ENCODE measurements around the gene ATG14. TPM values are rescaled to one million over a fixed set of nuclear protein-coding genes. Genes with fewer than 3 reads are reported as not detected.

ATG14 gene
- total RNA-seq, 3 donors from 2014 or later (not counting 1 experiment from before 2014, with no cell fraction given) = 18.1 to 23.1 (median 20.5) TPM

GRCh38 chr14:55446833-55447232, 35.2 kb upstream of the ATG14 start:
- 88% methylated on average over 1 of the region's 2 CpGs for WGBS (ENCODE audit: insufficient coverage)
- H3K4me3 Mint-ChIP-seq = no peak overlapping the region
- no peaks in the 10 kb centered on the region for H3K36me3 ChIP-seq (ENCODE audit: control insufficient read depth, insufficient read depth, low read length)

GRCh38 chr14:55446127-55446736, 34.6 kb upstream of the ATG14 start:
- H3K4me3 Mint-ChIP-seq = no peak overlapping the region
- peak in 1 of 2 donors; percentile 81 for DNase-seq
- Histone ChIP-seq H3K4me3 (ENCODE audit: low read length) (no peak overlapping the region), H3K27ac (ENCODE audit: low read length) (no peak overlapping the region), H3K36me3 (ENCODE audit: control insufficient read depth, insufficient read depth, low read length) (no peaks in the 10 kb centered on the region), H3K9me3 (ENCODE audit: control insufficient read depth, insufficient read depth, low read length) (no peaks in the 10 kb centered on the region), H3K27me3 (ENCODE audit: control insufficient read depth, insufficient read depth, low read length) (no peaks in the 10 kb centered on the region), H3K4me1 (ENCODE audit: control insufficient read depth, insufficient read depth, low read length) (no peaks in the 10 kb centered on the region)
- intact Hi-C loops (cut with micrococcal nuclease) = loop anchor here (1.0 kb wide), 2 partner anchors 976 to 1028 kb away; no protein-coding TSS in a partner anchor
- 29% methylated on average over 4 of the region's 5 CpGs for WGBS (ENCODE audit: insufficient coverage)
- TF ChIP-seq CTCF (IDR thresholded peaks at IDR 0.05) = peak; percentile 80
- H3K4me1 Mint-ChIP-seq = no peaks in the 10 kb centered on the region
- H3K9me3 Mint-ChIP-seq = no peaks in the 10 kb centered on the region
- H3K27ac Mint-ChIP-seq = no peak overlapping the region
- ATAC-seq = peak; percentile 50 to 55 (median 52)
- no peaks in the 10 kb centered on the region for H3K36me3 Mint-ChIP-seq
- no peaks in the 10 kb centered on the region for H3K27me3 Mint-ChIP-seq (ENCODE audit: low read depth in 2 of 2)

More at GRCh38 chr14:55446833-55447232, 35.2 kb upstream of the ATG14 start:
- Histone ChIP-seq H3K27me3 (ENCODE audit: control insufficient read depth, insufficient read depth, low read length) (no peaks in the 10 kb centered on the region), H3K4me3 (ENCODE audit: low read length) (no peak overlapping the region), H3K9me3 (ENCODE audit: control insufficient read depth, insufficient read depth, low read length) (no peaks in the 10 kb centered on the region), H3K27ac (ENCODE audit: low read length) (no peak overlapping the region), H3K4me1 (ENCODE audit: control insufficient read depth, insufficient read depth, low read length) (no peaks in the 10 kb centered on the region)
- H3K36me3 Mint-ChIP-seq = no peaks in the 10 kb centered on the region
- no peaks in the 10 kb centered on the region for H3K9me3 Mint-ChIP-seq
- no peaks in the 10 kb centered on the region for H3K4me1 Mint-ChIP-seq
- H3K27me3 Mint-ChIP-seq (ENCODE audit: low read depth in 2 of 2) = no peaks in the 10 kb centered on the region
- ATAC-seq (no peak), DNase-seq (no peak)
- no peak overlapping the region for H3K27ac Mint-ChIP-seq
- no peak for TF ChIP-seq CTCF (IDR thresholded peaks at IDR 0.05)
- intact Hi-C loops (cut with micrococcal nuclease) = loop anchor here (1.0 kb wide), 2 partner anchors 975 to 1027 kb away; no protein-coding TSS in a partner anchor

DNA sequence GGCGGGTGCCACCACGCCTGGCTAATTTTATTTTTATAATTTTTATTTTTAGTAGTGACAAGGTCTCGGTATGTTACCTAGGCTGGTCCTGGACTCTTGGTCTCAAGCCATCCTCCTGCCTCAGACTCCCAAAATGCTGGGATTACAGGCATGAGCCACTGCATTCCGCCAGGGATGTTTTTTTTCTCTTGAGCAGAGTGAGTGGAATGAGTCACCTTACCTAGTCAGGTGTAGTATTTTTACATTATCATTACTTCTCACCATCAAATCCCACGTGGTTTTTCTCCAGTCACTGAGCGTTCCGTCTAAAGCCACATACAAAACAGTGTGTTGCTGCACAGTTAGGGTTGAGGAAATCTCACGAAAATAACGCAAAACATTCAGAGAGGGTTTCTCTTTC, 29.7 kb upstream of the ATG14 start:
- WGBS (ENCODE audit: insufficient coverage) = 64% methylated on average over 6 of the region's 9 CpGs
- no peak overlapping the region for H3K4me3 ChIP-seq (ENCODE audit: low read length)
- H3K4me1 Mint-ChIP-seq = no peaks in the 10 kb centered on the region
- no peak for DNase-seq
- H3K27me3 Mint-ChIP-seq (ENCODE audit: low read depth in 2 of 2) = peaks cover 0 to 6% of the 10 kb centered on the region in 2 donors
- no peak overlapping the region for H3K27ac Mint-ChIP-seq
- no peaks in the 10 kb centered on the region for H3K36me3 ChIP-seq (ENCODE audit: control insufficient read depth, insufficient read depth, low read length)
- no peak for TF ChIP-seq CTCF (IDR thresholded peaks at IDR 0.05)
- ATAC-seq = no peak
- H3K9me3 ChIP-seq (ENCODE audit: control insufficient read depth, insufficient read depth, low read length) = no peaks in the 10 kb centered on the region
- peaks cover 2% of the 10 kb centered on the region for H3K27me3 ChIP-seq (ENCODE audit: control insufficient read depth, insufficient read depth, low read length)
- no peaks in the 10 kb centered on the region for H3K4me1 ChIP-seq (ENCODE audit: control insufficient read depth, insufficient read depth, low read length)
- no peaks in the 10 kb centered on the region for H3K9me3 Mint-ChIP-seq
- intact Hi-C loops (cut with micrococcal nuclease) = no loop called here
- no peak overlapping the region for H3K27ac ChIP-seq (ENCODE audit: low read length)
- no peaks in the 10 kb centered on the region for H3K36me3 Mint-ChIP-seq
- no peak overlapping the region for H3K4me3 Mint-ChIP-seq

DNA sequence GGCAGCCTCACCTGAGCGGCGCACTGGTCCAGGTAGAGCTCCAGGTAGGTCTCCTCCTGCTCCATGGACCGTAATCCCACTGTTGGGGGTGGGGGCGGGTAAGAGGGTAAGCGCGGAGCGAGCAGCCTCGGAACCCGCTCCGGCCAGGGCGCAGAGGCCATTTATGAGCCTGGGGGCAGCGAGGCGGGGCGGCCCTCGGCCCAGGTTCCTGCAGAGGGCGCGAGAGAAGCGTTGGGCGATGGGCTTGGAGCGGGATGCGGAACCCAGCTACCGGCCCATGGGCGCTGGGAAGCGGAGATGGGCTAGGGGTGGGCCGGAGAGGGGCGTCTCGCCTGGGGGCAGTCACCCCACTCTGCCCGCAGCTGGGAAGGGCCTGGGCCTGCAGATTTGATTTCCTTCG, 28.8 kb upstream of the ATG14 start, which contains the start of gene TBPL2:
Gene TBPL2, minus strand, starts transcription at position 232 of the 400 bp plus-strand sequence. Its CDS starts 167 bp downstream, at position 65.
- no peaks in the 10 kb centered on the region for H3K36me3 Mint-ChIP-seq
- no peaks in the 10 kb centered on the region for H3K4me1 ChIP-seq (ENCODE audit: control insufficient read depth, insufficient read depth, low read length)
- H3K9me3 Mint-ChIP-seq = no peaks in the 10 kb centered on the region
- peaks cover 2% of the 10 kb centered on the region for H3K27me3 ChIP-seq (ENCODE audit: control insufficient read depth, insufficient read depth, low read length)
- WGBS (ENCODE audit: insufficient coverage) = 35% methylated on average over 29 of the region's 29 CpGs
- TF ChIP-seq CTCF (IDR thresholded peaks at IDR 0.05) = no peak
- intact Hi-C loops (cut with micrococcal nuclease) = no loop called here
- peaks cover 0 to 6% of the 10 kb centered on the region in 2 donors for H3K27me3 Mint-ChIP-seq (ENCODE audit: low read depth in 2 of 2)
- no peak within 1 kb of the TSS for H3K27ac Mint-ChIP-seq
- DNase-seq (no peak), ATAC-seq (no peak)
- no peak within 1 kb of the TSS for H3K4me3 ChIP-seq (ENCODE audit: low read length)
- H3K36me3 ChIP-seq (ENCODE audit: control insufficient read depth, insufficient read depth, low read length) = no peaks in the 10 kb centered on the region
- no peak within 1 kb of the TSS for H3K27ac ChIP-seq (ENCODE audit: low read length)
- H3K4me3 Mint-ChIP-seq = no peak within 1 kb of the TSS
- H3K4me1 Mint-ChIP-seq = no peaks in the 10 kb centered on the region
- no peaks in the 10 kb centered on the region for H3K9me3 ChIP-seq (ENCODE audit: control insufficient read depth, insufficient read depth, low read length)

Measured in natural killer cell (primary cell).